ENCODE measurements around the gene SYTL2. TPM values are rescaled to one million over a fixed set of nuclear protein-coding genes. Genes with fewer than 3 reads are reported as not detected.

Gene SYTL2
- total RNA-seq, 2 experiments from 2014 or later, result 10.2 TPM

- Mint-ChIP-seq H3K36me3 (peaks cover 3% of the 10 kb centered on the region), H3K27ac (no peak overlapping the region), H3K27me3 (no peaks in the 10 kb centered on the region), H3K4me3 (no peak overlapping the region), H3K4me1 (ENCODE audit: low read depth) (peaks cover 48% of the 10 kb centered on the region), H3K9me3 (peaks cover 4% of the 10 kb centered on the region)
- intact Hi-C loops (cut with micrococcal nuclease), result no loop called here
- POLR2A ChIA-PET, result no interaction called here
- CTCF ChIA-PET, result no interaction called here
- DNase-seq, result no peak
These were observed 39.4 kb downstream of the SYTL2 start for GRCh38 chr11:85771568-85771967.

- no peak overlapping the region for H3K27ac Mint-ChIP-seq
- H3K36me3 Mint-ChIP-seq, result no peaks in the 10 kb centered on the region
- no peaks in the 10 kb centered on the region for H3K9me3 Mint-ChIP-seq
- DNase-seq, result no peak
- H3K4me1 Mint-ChIP-seq (ENCODE audit: low read depth), result peaks cover 48% of the 10 kb centered on the region
- H3K4me3 Mint-ChIP-seq, result no peak overlapping the region
- intact Hi-C loops (cut with micrococcal nuclease), result loop anchor here (2.0 kb wide), 1 partner anchor 17 kb away; no protein-coding TSS in a partner anchor
- H3K27me3 Mint-ChIP-seq, result no peaks in the 10 kb centered on the region
- ChIA-PET POLR2A (no interaction called here), CTCF (no interaction called here)
These were observed 41.2 kb downstream of the SYTL2 start for GRCh38 chr11:85769771-85770170.

DNA sequence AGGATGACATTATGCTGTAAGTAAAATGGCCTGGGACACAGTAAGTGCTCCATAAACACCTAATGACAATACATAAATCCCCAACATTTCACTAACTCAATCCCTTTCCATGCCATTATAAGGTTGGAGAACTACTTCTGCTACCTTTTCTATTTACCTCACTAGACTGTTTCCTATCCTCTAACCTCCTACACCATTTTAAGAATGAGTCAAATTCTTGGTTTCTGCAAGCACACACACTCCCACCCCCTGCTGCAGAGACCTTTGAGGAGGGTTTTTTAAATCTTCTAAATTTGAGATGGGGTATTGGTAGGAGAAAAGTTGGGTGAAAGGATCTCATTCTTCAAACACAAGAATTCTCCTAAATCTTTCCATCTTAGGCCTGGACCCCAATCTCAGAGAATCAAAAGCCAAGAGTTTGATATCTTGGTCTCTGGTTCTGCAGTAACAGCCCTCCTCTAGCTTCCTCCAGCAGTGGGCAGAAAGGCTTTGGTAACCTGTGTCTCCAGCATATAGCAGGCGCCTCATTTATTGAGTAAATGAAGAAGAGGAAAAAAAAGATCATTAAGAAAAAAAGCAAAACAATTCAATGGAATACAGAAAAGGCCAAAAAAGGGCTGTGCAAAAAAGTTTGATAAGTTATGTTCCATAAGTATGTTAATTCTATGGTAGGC, 42.3 kb downstream of the SYTL2 start:
- Mint-ChIP-seq H3K36me3 (no peaks in the 10 kb centered on the region), H3K4me1 (ENCODE audit: low read depth) (peaks cover 46% of the 10 kb centered on the region), H3K27me3 (no peaks in the 10 kb centered on the region), H3K4me3 (no peak overlapping the region), H3K9me3 (no peaks in the 10 kb centered on the region), H3K27ac (no peak overlapping the region)
- intact Hi-C loops (cut with micrococcal nuclease), result loop anchor here (2.0 kb wide), 1 partner anchor 16 kb away; no protein-coding TSS in a partner anchor
- POLR2A ChIA-PET, result no interaction called here
- CTCF ChIA-PET, result no interaction called here
- peak; percentile 27 for DNase-seq

DNA sequence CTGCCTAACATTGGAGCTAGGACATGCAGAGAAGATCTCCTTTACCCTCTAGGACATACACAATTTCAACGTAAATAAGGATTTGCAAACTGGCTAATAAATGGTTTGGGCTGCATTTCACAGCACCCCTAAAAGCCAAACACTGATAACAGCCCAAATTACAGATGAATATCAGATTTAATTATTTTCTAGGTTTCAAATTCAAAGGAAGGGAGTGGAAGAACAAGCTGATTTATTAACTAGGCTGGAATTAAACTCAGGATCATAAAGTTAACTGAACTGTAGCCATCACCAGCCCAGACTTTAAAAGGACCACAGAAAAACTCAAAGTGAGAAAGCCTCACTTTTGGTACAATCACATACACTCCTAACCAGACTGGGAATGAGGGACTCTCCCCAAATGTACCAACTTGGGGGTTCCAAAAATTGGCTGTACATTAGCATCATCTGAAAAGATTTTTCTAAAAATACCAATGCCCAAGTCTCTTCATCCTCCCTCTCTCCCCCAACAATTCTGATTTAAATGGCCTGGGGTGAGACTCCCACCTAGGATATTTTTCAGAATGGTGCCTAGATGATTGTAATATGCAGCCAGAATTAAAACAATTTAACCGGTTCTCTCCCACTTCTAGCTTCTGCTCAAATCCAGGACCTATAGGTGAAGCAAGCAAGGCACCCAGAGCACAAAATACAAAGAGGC, 43.5 kb downstream of the SYTL2 start:
- Mint-ChIP-seq H3K27ac (no peak overlapping the region), H3K4me1 (ENCODE audit: low read depth) (peaks cover 55% of the 10 kb centered on the region), H3K36me3 (no peaks in the 10 kb centered on the region), H3K4me3 (no peak overlapping the region), H3K9me3 (no peaks in the 10 kb centered on the region), H3K27me3 (no peaks in the 10 kb centered on the region)
- intact Hi-C loops (cut with micrococcal nuclease), result no loop called here
- POLR2A ChIA-PET, result no interaction called here
- DNase-seq, result no peak
- CTCF ChIA-PET, result interaction anchor here (1.2 kb wide), 1 partner anchor 72 kb away, joined by 4 read pairs; no protein-coding TSS in a partner anchor

DNA sequence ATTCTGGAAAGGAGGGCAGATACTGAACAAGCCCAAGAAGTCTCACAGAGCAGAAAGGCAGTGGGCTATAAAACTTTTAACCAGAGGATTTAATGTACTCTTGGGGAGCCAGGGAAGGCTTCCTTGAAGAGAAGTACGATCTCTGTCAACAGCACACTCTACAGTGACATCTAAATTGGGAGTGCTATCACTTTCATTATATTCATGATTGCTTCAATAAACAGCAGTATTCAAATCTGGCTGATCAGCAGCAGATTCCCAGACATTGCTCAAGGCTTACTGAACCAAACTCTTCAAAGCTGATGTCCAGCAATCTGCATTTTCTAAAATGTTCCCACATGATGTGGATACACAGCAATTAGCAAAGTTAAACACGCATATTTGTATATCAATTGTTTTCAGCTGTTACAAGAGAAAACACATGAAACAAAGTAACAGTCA, 44.2 kb downstream of the SYTL2 start:
- Mint-ChIP-seq H3K27ac (no peak overlapping the region), H3K27me3 (no peaks in the 10 kb centered on the region), H3K36me3 (no peaks in the 10 kb centered on the region), H3K9me3 (no peaks in the 10 kb centered on the region), H3K4me3 (no peak overlapping the region), H3K4me1 (ENCODE audit: low read depth) (peaks cover 57% of the 10 kb centered on the region)
- ChIA-PET POLR2A (no interaction called here), CTCF (interaction anchor here (1.1 to 1.2 kb wide), 2 partner anchors 27 to 72 kb away, joined by 3 to 4 read pairs; no protein-coding TSS in a partner anchor)
- no peak for DNase-seq
- intact Hi-C loops (cut with micrococcal nuclease), result no loop called here

GRCh38 chr11:85764796-85765195, 46.1 kb downstream of the SYTL2 start:
- DNase-seq, result no peak
- Mint-ChIP-seq H3K27me3 (no peaks in the 10 kb centered on the region), H3K36me3 (no peaks in the 10 kb centered on the region), H3K4me3 (no peak overlapping the region), H3K27ac (no peak overlapping the region), H3K4me1 (ENCODE audit: low read depth) (peaks cover 56% of the 10 kb centered on the region), H3K9me3 (no peaks in the 10 kb centered on the region)
- CTCF ChIA-PET, result no interaction called here
- intact Hi-C loops (cut with micrococcal nuclease), result no loop called here
- POLR2A ChIA-PET, result no interaction called here

- Mint-ChIP-seq H3K9me3 (no peaks in the 10 kb centered on the region), H3K4me1 (ENCODE audit: low read depth) (peaks cover 52% of the 10 kb centered on the region), H3K36me3 (peaks cover 3% of the 10 kb centered on the region), H3K27me3 (no peaks in the 10 kb centered on the region), H3K4me3 (no peak overlapping the region), H3K27ac (no peak overlapping the region)
- ChIA-PET CTCF (no interaction called here), POLR2A (no interaction called here)
- DNase-seq, result no peak
- intact Hi-C loops (cut with micrococcal nuclease), result no loop called here
These were observed 48.7 kb downstream of the SYTL2 start for GRCh38 chr11:85762226-85762625.

DNA sequence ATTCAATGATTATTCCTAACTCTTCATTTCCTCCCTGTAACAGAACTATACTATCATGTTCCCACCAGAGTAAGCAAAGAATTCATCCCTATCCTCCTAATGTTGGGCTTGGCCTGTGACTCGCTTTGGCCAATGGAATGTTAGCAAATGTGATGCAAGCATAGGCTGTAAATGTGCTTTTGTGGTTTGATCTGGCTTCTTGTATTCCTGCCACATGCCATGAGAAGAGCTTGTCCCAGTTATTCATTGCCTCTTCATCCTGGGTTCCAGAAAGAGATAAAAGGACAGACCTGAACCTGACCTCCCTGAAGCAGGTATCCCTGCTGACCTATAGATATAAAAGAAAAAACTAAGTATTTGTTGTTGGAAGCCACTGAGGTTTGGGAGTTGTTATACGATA, 51.0 kb downstream of the SYTL2 start:
- Mint-ChIP-seq H3K27ac (no peak overlapping the region), H3K27me3 (no peaks in the 10 kb centered on the region)

GRCh38 chr11:85758480-85759039, 52.4 kb downstream of the SYTL2 start:
- ChIA-PET CTCF (no interaction called here), POLR2A (no interaction called here)
- no peaks in the 10 kb centered on the region for H3K27me3 Mint-ChIP-seq
- DNase-seq, result no peak
- peaks cover 70% of the 10 kb centered on the region for H3K4me1 Mint-ChIP-seq (ENCODE audit: low read depth)
- no peak overlapping the region for H3K27ac Mint-ChIP-seq
- peaks cover 3% of the 10 kb centered on the region for H3K36me3 Mint-ChIP-seq
- intact Hi-C loops (cut with micrococcal nuclease), result loop anchor here (10.0 kb wide), 1 partner anchor 486 kb away; the partner anchor contains the start of gene EED
- H3K9me3 Mint-ChIP-seq, result no peaks in the 10 kb centered on the region
- H3K4me3 Mint-ChIP-seq, result no peak overlapping the region

More for the DNA sequence above, 51.0 kb downstream of the SYTL2 start:
- no peak for DNase-seq
- Mint-ChIP-seq H3K4me1 (ENCODE audit: low read depth) (peaks cover 64% of the 10 kb centered on the region), H3K4me3 (no peak overlapping the region), H3K9me3 (no peaks in the 10 kb centered on the region), H3K36me3 (peaks cover 3% of the 10 kb centered on the region)
- intact Hi-C loops (cut with micrococcal nuclease), result loop anchor here (10.0 kb wide), 1 partner anchor 485 kb away; the partner anchor contains the start of gene EED
- ChIA-PET CTCF (no interaction called here), POLR2A (no interaction called here)

- POLR2A ChIA-PET, result no interaction called here
- CTCF ChIA-PET, result no interaction called here
These were observed 52.9 kb downstream of the SYTL2 start for GRCh38 chr11:85758026-85758425.

GRCh38 chr11:85756401-85757200, 54.3 kb downstream of the SYTL2 start:
- Mint-ChIP-seq H3K4me3 (no peak overlapping the region), H3K9me3 (no peaks in the 10 kb centered on the region), H3K27ac (peak overlapping the region; percentile 20), H3K4me1 (ENCODE audit: low read depth) (peaks cover 78% of the 10 kb centered on the region), H3K36me3 (peaks cover 5% of the 10 kb centered on the region), H3K27me3 (no peaks in the 10 kb centered on the region)
- POLR2A ChIA-PET, result no interaction called here
- CTCF ChIA-PET, result no interaction called here
- DNase-seq, result peak; percentile 37
- intact Hi-C loops (cut with micrococcal nuclease), result loop anchor here (1.0 to 10.0 kb wide), 2 partner anchors 192 to 488 kb away; partner anchors contain the start of gene EED

More at GRCh38 chr11:85758026-85758425, 52.9 kb downstream of the SYTL2 start:
- no peaks in the 10 kb centered on the region for H3K27me3 Mint-ChIP-seq
- peaks cover 5% of the 10 kb centered on the region for H3K36me3 Mint-ChIP-seq
- H3K4me1 Mint-ChIP-seq (ENCODE audit: low read depth), result peaks cover 72% of the 10 kb centered on the region
- H3K4me3 Mint-ChIP-seq, result no peak overlapping the region
- H3K27ac Mint-ChIP-seq, result no peak overlapping the region
- no peaks in the 10 kb centered on the region for H3K9me3 Mint-ChIP-seq
- DNase-seq, result no peak
- intact Hi-C loops (cut with micrococcal nuclease), result loop anchor here (10.0 kb wide), 1 partner anchor 487 kb away; the partner anchor contains the start of gene EED

DNA sequence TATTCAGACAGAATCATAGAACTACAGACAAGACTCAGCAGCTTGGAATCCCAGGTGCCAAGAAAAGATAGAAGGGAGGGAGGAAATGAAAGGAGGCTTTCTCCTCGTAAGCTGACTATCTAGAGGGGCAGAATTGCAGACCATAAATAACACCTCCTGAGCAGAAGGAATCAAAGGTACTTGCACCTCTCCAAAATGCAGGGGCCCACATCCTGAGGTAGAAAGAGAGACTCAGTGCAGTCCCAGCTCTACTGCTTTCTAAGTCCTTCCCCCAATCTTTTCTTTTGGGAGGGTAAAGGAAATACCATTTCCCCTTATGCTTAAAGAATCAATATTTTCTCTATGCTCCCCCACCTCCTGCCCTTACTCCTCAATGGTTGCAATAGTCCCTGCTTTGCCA, 55.2 kb downstream of the SYTL2 start:
- no peak for DNase-seq
- no peaks in the 10 kb centered on the region for H3K27me3 Mint-ChIP-seq
- ChIA-PET CTCF (no interaction called here), POLR2A (interaction anchor here (0.6 kb wide), 1 partner anchor 92 kb away, joined by 4 read pairs; no protein-coding TSS in a partner anchor)
- no peak overlapping the region for H3K4me3 Mint-ChIP-seq
- intact Hi-C loops (cut with micrococcal nuclease), result loop anchor here (1.0 to 10.0 kb wide), 2 partner anchors 193 to 489 kb away; partner anchors contain the start of gene EED
- peaks cover 5% of the 10 kb centered on the region for H3K36me3 Mint-ChIP-seq
- H3K27ac Mint-ChIP-seq, result peak overlapping the region; percentile 20
- peaks cover 87% of the 10 kb centered on the region for H3K4me1 Mint-ChIP-seq (ENCODE audit: low read depth)
- H3K9me3 Mint-ChIP-seq, result no peaks in the 10 kb centered on the region

All from activated CD4-positive, alpha-beta memory T cell treated with anti-CD3 and anti-CD28 coated beads for 36 hours (primary cell).